H1 (cell line): Measurements from ENCODE around the gene PLCB1. TPM values are rescaled to one million over a fixed set of nuclear protein-coding genes. Genes with fewer than 3 reads are reported as not detected.

ENCODE experiments used
- CTCF ChIA-PET: fragments of 300-600 bp; sonication (Branson Sonifier 250); formaldehyde crosslinking; loops from one replicate; lab custom pipeline; 2021; ENCODE audit not compliant: partially characterized antibody; lab: Charles Lee
- POLR2A ChIA-PET: fragments of 300-600 bp; sonication (Branson Sonifier 250); formaldehyde crosslinking; loops from one replicate; lab custom pipeline; 2021; ENCODE audit warnings: inconsistent platforms; ENCODE audit not compliant: partially characterized antibody; lab: Charles Lee
- DNase-seq, 2 experiments: peaks; one replicate each; pipeline versions ENCODE4 v3.0.0 to v3.0.0-alpha.2; 2010 to 2022; ENCODE audit warnings: low spot score in 2 of 2, low read depth in 1 of 2, mixed read lengths in 1 of 2
- FAIRE-seq: peaks from 2 replicates; lab custom pipeline; 2011; peaks lifted over from hg19 to GRCh38; lab: Jason Lieb, UNC
- H2AFZ ChIP-seq: 2 replicates; pipeline ENCODE4 v1.8.1; 2012; ENCODE audit warnings: low read length, inconsistent platforms
- H2AK5ac ChIP-seq: 2 replicates; pipeline ENCODE4 v1.6.1; 2013; ENCODE audit warnings: low read depth, low read length
- H2BK120ac ChIP-seq: replicated peaks from 2 replicates; pipeline ENCODE3; 2013; ENCODE audit warnings: low read depth, low read length, inconsistent platforms
- H2BK12ac ChIP-seq: 2 replicates; pipeline ENCODE4 v1.6.1; 2013; ENCODE audit warnings: low read depth, low read length
- H2BK15ac ChIP-seq: 2 replicates; pipeline ENCODE4 v1.6.1; 2013; ENCODE audit warnings: low read length
- H2BK20ac ChIP-seq: 2 replicates; pipeline ENCODE4 v1.6.1; 2013; ENCODE audit warnings: low read length
- H2BK5ac ChIP-seq: 2 replicates; pipeline ENCODE4 v1.6.1; 2013; ENCODE audit warnings: low read depth, low read length
- H3K14ac ChIP-seq: 2 replicates; pipeline ENCODE4 v1.6.1; 2013; ENCODE audit warnings: inconsistent platforms; ENCODE audit not compliant: insufficient read length
- H3K18ac ChIP-seq: 2 replicates; pipeline ENCODE4 v1.6.1; 2013; ENCODE audit warnings: low read length; ENCODE audit errors: extremely low read depth
- H3K23ac ChIP-seq: 2 replicates; pipeline ENCODE4 v1.6.1; 2013; ENCODE audit warnings: inconsistent platforms; ENCODE audit not compliant: insufficient read length
- H3K23me2 ChIP-seq: 2 replicates; pipeline ENCODE4 v1.6.1; 2013; ENCODE audit warnings: low read depth, low read length
- H3K27ac ChIP-seq: 2 replicates; pipeline ENCODE4 v1.6.1; 2011; ENCODE audit warnings: low read depth, low read length, inconsistent platforms
- H3K27me3 ChIP-seq, 4 experiments: replicated peaks in 1 of 4; 1 replicate in 1 of 4; 2 replicates in 3 of 4; pipeline versions ENCODE4 v1.6.1 to v1.8.1; 2011 to 2013; ENCODE audit warnings: low read length in 3 of 4, mild to moderate bottlenecking in 3 of 4, inconsistent platforms in 2 of 4, mixed read lengths in 2 of 4, moderate library complexity in 1 of 4; ENCODE audit not compliant: control insufficient read depth in 3 of 4, insufficient read depth in 3 of 4; ENCODE audit errors: extremely low read depth in 1 of 4
- H3K36me3 ChIP-seq, 4 experiments: 2 replicates each; pipeline versions ENCODE4 v1.6.1 to v1.8.1; 2011 to 2013; ENCODE audit warnings: mild to moderate bottlenecking in 4 of 4, low read length in 3 of 4, moderate library complexity in 2 of 4, control low read depth in 1 of 4, inconsistent platforms in 1 of 4; ENCODE audit not compliant: insufficient read depth in 4 of 4, control insufficient read depth in 2 of 4
- H3K4ac ChIP-seq: replicated peaks from 2 replicates; pipeline ENCODE3; 2013; ENCODE audit warnings: low read length, low read depth, mixed read lengths, inconsistent platforms; ENCODE audit not compliant: insufficient read length
- H3K4me1 ChIP-seq, 4 experiments: replicated peaks in 1 of 4; 1 replicate in 1 of 4; 2 replicates in 3 of 4; pipeline versions ENCODE4 v1.6.1 to v1.8.1; 2011 to 2013; ENCODE audit warnings: low read length in 3 of 4, inconsistent platforms in 2 of 4, mixed read lengths in 1 of 4; ENCODE audit not compliant: insufficient read depth in 4 of 4, control insufficient read depth in 3 of 4
- H3K4me2 ChIP-seq, 2 experiments: 2 replicates each; pipeline versions ENCODE4 v1.6.1 to v1.8.1; 2011 to 2013; ENCODE audit warnings: low read depth in 2 of 2, low read length in 2 of 2, control low read depth in 1 of 2, inconsistent platforms in 1 of 2, mild to moderate bottlenecking in 1 of 2; ENCODE audit not compliant: insufficient read depth in 1 of 2
- H3K4me3 ChIP-seq, 4 experiments: fragments of 200-600, 300-600 bp in 1 of 4; sonication (generic), shearing (Covaris generic), sonication (Bioruptor Twin) in 1 of 4; 2 replicates each; pipeline versions ENCODE4 v1.5.1 to v1.8.1; 2011 to 2016; ENCODE audit warnings: low read length in 4 of 4, low read depth in 3 of 4, control low read depth in 2 of 4, inconsistent platforms in 2 of 4, mild to moderate bottlenecking in 2 of 4, mixed read lengths in 1 of 4, moderate library complexity in 1 of 4; ENCODE audit not compliant: insufficient read depth in 2 of 4; ENCODE audit errors: extremely low read depth in 1 of 4
- H3K56ac ChIP-seq: replicated peaks from 2 replicates; pipeline ENCODE3; 2013; ENCODE audit warnings: low read depth, mild to moderate bottlenecking, mixed read lengths, low read length, inconsistent platforms; ENCODE audit not compliant: insufficient read length
- H3K79me1 ChIP-seq: 2 replicates; pipeline ENCODE4 v1.6.1; 2013; ENCODE audit warnings: low read depth, low read length, control low read depth
- H3K79me2 ChIP-seq, 2 experiments: 2 replicates each; pipeline versions ENCODE4 v1.6.1 to v1.8.1; 2012 to 2013; ENCODE audit warnings: low read length in 2 of 2, mild to moderate bottlenecking in 2 of 2, inconsistent platforms in 1 of 2; ENCODE audit not compliant: insufficient read depth in 2 of 2, control insufficient read depth in 1 of 2
- H3K9ac ChIP-seq, 4 experiments: replicated peaks in 1 of 4; 1 replicate in 1 of 4; 2 replicates in 3 of 4; pipeline versions ENCODE4 v1.6.1 to v1.8.1; 2011 to 2013; ENCODE audit warnings: low read depth in 3 of 4, low read length in 3 of 4, control low read depth in 2 of 4, mild to moderate bottlenecking in 2 of 4, moderate library complexity in 2 of 4, inconsistent platforms in 1 of 4; ENCODE audit errors: extremely low read depth in 1 of 4
- H3K9me3 ChIP-seq, 2 experiments: 2 replicates each; pipeline versions ENCODE4 v1.6.1 to v1.8.1; 2012 to 2013; ENCODE audit warnings: mild to moderate bottlenecking in 2 of 2, moderate library complexity in 2 of 2, control low read depth in 1 of 2, inconsistent platforms in 1 of 2, low read depth in 1 of 2, low read length in 1 of 2, mixed read lengths in 1 of 2; ENCODE audit not compliant: insufficient read depth in 2 of 2
- H4K20me1 ChIP-seq, 2 experiments: replicated peaks in 1 of 2; 2 replicates each; pipeline versions ENCODE3 to v1.8.1; 2011 to 2013; ENCODE audit warnings: inconsistent platforms in 2 of 2, low read length in 2 of 2, mild to moderate bottlenecking in 1 of 2; ENCODE audit not compliant: insufficient read depth in 2 of 2, control insufficient read depth in 1 of 2
- H4K5ac ChIP-seq: 2 replicates; pipeline ENCODE4 v1.6.1; 2013; ENCODE audit warnings: low read length, low read depth, mixed read lengths, inconsistent platforms; ENCODE audit not compliant: insufficient read length
- H4K8ac ChIP-seq: 2 replicates; pipeline ENCODE4 v1.8.0; 2013; ENCODE audit warnings: mild to moderate bottlenecking, moderate library complexity, low read length, inconsistent platforms; ENCODE audit not compliant: insufficient read depth; ENCODE audit errors: extremely low read depth
- H4K91ac ChIP-seq: replicated peaks from 2 replicates; pipeline ENCODE3; 2013; ENCODE audit warnings: low read length, mixed read lengths, inconsistent platforms; ENCODE audit not compliant: insufficient read length
- CHD1 ChIP-seq: IDR thresholded peaks from 2 replicates; pipeline ENCODE4 v1.6.1; 2012; ENCODE audit warnings: low read depth, low read length, improper control_type of control experiment
- E2F6 ChIP-seq: IDR thresholded peaks from 2 replicates; pipeline ENCODE4 v1.6.1; 2012; ENCODE audit warnings: inconsistent platforms
- EZH2 ChIP-seq: fragments of 200-600 bp; sonication (generic); IDR thresholded peaks from 2 replicates; pipeline ENCODE4 v1.7.1; 2012; ENCODE audit warnings: low read depth, mild to moderate bottlenecking, moderate library complexity, low read length, inconsistent platforms; ENCODE audit not compliant: severe bottlenecking
- GABPA ChIP-seq: IDR thresholded peaks from 2 replicates; pipeline ENCODE4 v1.6.1; 2011; ENCODE audit warnings: mild to moderate bottlenecking, low read length, moderate library complexity, borderline replicate concordance; ENCODE audit not compliant: insufficient read depth
- HDAC2 ChIP-seq, 2 experiments: fragments of 300-600 bp in 1 of 2; sonication (generic) in 1 of 2; IDR thresholded peaks; 2 replicates each; pipeline ENCODE4 v1.6.1; 2011 to 2012; ENCODE audit warnings: low read depth in 2 of 2, low read length in 2 of 2, mild to moderate bottlenecking in 2 of 2, moderate library complexity in 2 of 2, borderline replicate concordance in 1 of 2, inconsistent platforms in 1 of 2
- MAX ChIP-seq: IDR thresholded peaks from 2 replicates; pipeline ENCODE4 v1.6.1; 2012; ENCODE audit warnings: inconsistent platforms
- POLR2A ChIP-seq, 2 experiments: IDR thresholded peaks; 1 replicate in 1 of 2; 2 replicates in 1 of 2; pipeline ENCODE4 v1.6.1; 2011; ENCODE audit warnings: low read depth in 2 of 2, low read length in 2 of 2, mild to moderate bottlenecking in 2 of 2; ENCODE audit errors: control extremely low read depth in 1 of 2
- RFX5 ChIP-seq: IDR thresholded peaks from 2 replicates; pipeline ENCODE4 v1.6.1; 2011; ENCODE audit warnings: low read depth, low read length, improper control_type of control experiment, borderline replicate concordance
- SIN3A ChIP-seq, 2 experiments: IDR thresholded peaks in 1 of 2; conservative IDR thresholded peaks in 1 of 2; 2 replicates each; pipeline ENCODE4 v1.6.1; 2011 to 2012; ENCODE audit warnings: low read length in 2 of 2, improper control_type of control experiment in 1 of 2, low read depth in 1 of 2, mild to moderate bottlenecking in 1 of 2
- SUZ12 ChIP-seq: fragments of 200-600 bp; sonication (generic); IDR thresholded peaks from 2 replicates; pipeline ENCODE4 v1.6.1; 2012; ENCODE audit warnings: mild to moderate bottlenecking, inconsistent platforms, low read length, moderate library complexity, mixed read lengths
- WGBS, 2 experiments: shearing (Covaris generic) in 1 of 2; methylation state at CpG; one replicate each; pipeline versions ENCODE4 v1.1.6 to v1.1.7; 2013 to 2015; ENCODE audit warnings: low lambda C conversion rate in 2 of 2, mixed read lengths in 2 of 2, inconsistent platforms in 1 of 2, low coverage in 1 of 2, missing lambda C conversion rate in 1 of 2; ENCODE audit not compliant: insufficient replicate concordance in 2 of 2, insufficient coverage in 1 of 2, insufficient read length in 1 of 2; ENCODE audit errors: extremely low coverage in 1 of 2, missing lambda C conversion rate in 1 of 2; 5-methylcytosine and 5-hydroxymethylcytosine counted together
- polyA plus RNA-seq, 7 experiments: library from polyadenylated mRNA; depleted of rRNA in 3 of 7; stranded (reverse) in 5 of 7; unstranded in 2 of 7; fragments of >200 nt in 5 of 7; fragments of 200-250 nt in 2 of 7; gene quantifications; 1 replicate in 5 of 7; 2 replicates in 1 of 7; 4 replicates in 1 of 7; pipeline versions ENCODE4 v1.2.1 to v1.2.3, GENCODE V29; 2011 to 2013; ENCODE audit warnings: missing spikeins in 2 of 7, mixed read lengths in 2 of 7
- total RNA-seq: library from RNA; stranded (reverse); fragmentation: NEBNext Ultra II Directional; extraction: Animal tissue kit (Norgen Biotek cat#: 25700); gene quantifications from 2 replicates; pipeline ENCODE4 v1.2.1, GENCODE V29; 2021

PLCB1 gene
- total and polyA plus RNA-seq, 2 of the 8 experiments (the other 6 are each of a cell fraction or from before 2014, with no cell fraction given) = 2.6 to 9.1 TPM

DNA sequence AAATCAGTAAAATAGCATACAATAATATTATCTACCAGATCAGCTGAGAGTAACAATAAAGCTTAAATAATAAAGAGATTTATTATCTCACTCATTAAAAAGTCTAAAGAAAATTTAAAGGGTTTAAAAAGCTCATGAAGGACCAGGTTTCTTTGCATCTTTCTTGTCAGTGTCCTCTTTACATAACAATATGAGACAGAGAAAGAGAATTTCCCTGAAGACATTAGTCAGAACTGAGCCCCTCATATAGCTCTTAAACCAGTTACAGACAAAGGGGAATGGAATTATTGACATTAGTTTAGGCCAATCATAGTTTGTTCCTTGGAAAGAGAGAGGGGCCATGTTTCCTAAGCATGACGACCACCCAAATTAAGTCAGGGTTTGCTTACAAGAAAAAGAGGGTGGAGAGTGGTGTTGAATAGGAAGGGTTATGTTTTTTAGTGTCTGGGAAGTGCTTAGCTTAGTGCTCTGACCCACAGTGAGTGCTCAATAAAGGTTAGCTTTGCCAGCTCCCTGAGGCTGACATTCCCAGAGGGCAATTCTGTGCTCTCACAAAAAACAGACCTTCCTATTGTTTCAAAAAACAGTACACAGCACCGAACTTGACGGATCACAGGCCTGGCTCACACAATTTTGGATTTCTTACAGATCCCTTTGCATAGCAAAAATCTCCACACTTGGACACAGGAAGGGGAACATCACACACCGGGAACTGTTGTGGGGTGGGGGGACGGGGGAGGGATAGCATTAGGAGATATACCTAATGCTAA is 3.6 kb upstream of the PLCB1 start:
- no peaks in the 10 kb centered on the region; a peak in 1 of 4 replicates for H3K79me2 ChIP-seq
- H4K91ac ChIP-seq = no peak overlapping the region
- no peaks in the 10 kb centered on the region for H3K79me1 ChIP-seq
- no peak overlapping the region for H2BK12ac ChIP-seq
- H2BK20ac ChIP-seq = no peak overlapping the region
- H2BK5ac ChIP-seq = no peak overlapping the region; the same call in 1 of the 2 replicates
- DNase-seq (no peak), FAIRE-seq (no peak)
- H3K9me3 ChIP-seq = no peaks in the 10 kb centered on the region
- H3K4me3 ChIP-seq = no peak overlapping the region
- H3K23ac ChIP-seq = no peak overlapping the region
- peaks cover 0 to 1% of the 10 kb centered on the region in 2 experiments for H4K20me1 ChIP-seq
- 62% methylated on average over 5 of the region's 5 CpGs; no CpG with 5 or more reads in 1 of the 2 experiments for WGBS, 2 experiments
- H3K18ac ChIP-seq = no peak overlapping the region
- peak overlapping the region in 1 of 2 experiments; percentile 25; a peak in 2 of 4 replicates for H3K4me2 ChIP-seq
- H3K27me3 ChIP-seq = peaks cover 7 to 19% (median 16%) of the 10 kb centered on the region in 4 experiments
- H2BK15ac ChIP-seq = no peak overlapping the region
- H3K14ac ChIP-seq = no peak overlapping the region
- H3K56ac ChIP-seq = no peak overlapping the region
- no peak overlapping the region for H3K4ac ChIP-seq
- ChIA-PET CTCF (interaction anchor here (0.7 to 6.9 kb wide), 9 partner anchors 46 to 593 kb away, joined by 3 to 31 read pairs (median 5); no protein-coding TSS in a partner anchor), POLR2A (interaction anchor here (1.5 kb wide), 1 partner anchor 13 kb away, joined by 4 read pairs; no protein-coding TSS in a partner anchor)
- H2AK5ac ChIP-seq = no peak overlapping the region
- no peak overlapping the region for H4K8ac ChIP-seq
- H3K36me3 ChIP-seq = no peaks in the 10 kb centered on the region
- H3K9ac ChIP-seq = no peak overlapping the region
- no peak overlapping the region for H2BK120ac ChIP-seq
- no peak overlapping the region for H2AFZ ChIP-seq
- no peak overlapping the region for H3K27ac ChIP-seq
- H3K4me1 ChIP-seq = peaks cover 0 to 6% (median 0%) of the 10 kb centered on the region in 4 experiments; a peak in 1 of 7 replicates
- H4K5ac ChIP-seq = no peak overlapping the region
- peaks cover 7% of the 10 kb centered on the region; the same call in 1 of the 2 replicates for H3K23me2 ChIP-seq
- TF ChIP-seq E2F6 = no peak
- TF ChIP-seq EZH2 = no peak
- TF ChIP-seq HDAC2 (IDR thresholded peaks at IDR 0.05; ENCODE audit: borderline replicate concordance in 1 of 2, low read depth in 2 of 2, low read length in 2 of 2) = no peak
- no peak for TF ChIP-seq SUZ12
- no peak for TF ChIP-seq SIN3A (conservative IDR thresholded peaks at IDR 0.05 in 1 of 2, IDR thresholded peaks at IDR 0.05 in 1 of 2; ENCODE audit: low read depth in 1 of 2, low read length in 2 of 2)
- no peak for TF ChIP-seq POLR2A (IDR thresholded peaks at IDR 0.05; ENCODE audit: control extremely low read depth in 1 of 2, low read depth in 2 of 2, low read length in 2 of 2)
- TF ChIP-seq GABPA = no peak
- TF ChIP-seq CHD1 = no peak
- no peak for TF ChIP-seq MAX
- TF ChIP-seq RFX5 = no peak
